HCT116 (cell line): Measurements from ENCODE around the gene VEGFA.

ENCODE experiments used
- EZH2phosphoT487 ChIP-seq: fragments of 200-600 bp; IDR thresholded peaks from 2 replicates; pipeline ENCODE4 v1.6.1; 2018; ENCODE audit warnings: antibody characterized with exemption, borderline replicate concordance
- YY1 ChIP-seq: IDR thresholded peaks from 2 replicates; pipeline ENCODE4 v1.6.1; 2011; ENCODE audit warnings: low read length, low read depth, moderate library complexity, mild to moderate bottlenecking; ENCODE audit not compliant: insufficient replicate concordance; ENCODE audit errors: extremely low read depth
- TF ChIP-seq, protein P1 (sequence below), 3 experiments: fragments of 200-600 bp in 1 of 3; sonication (generic) in 1 of 3; IDR thresholded peaks in 2 of 3; conservative IDR thresholded peaks in 1 of 3; 2 replicates each; pipeline ENCODE4 v1.5.1; 2012 to 2017; ENCODE audit warnings: low read depth in 2 of 3, low read length in 2 of 3, antibody characterized with exemption in 1 of 3, borderline replicate concordance in 1 of 3, control low read depth in 1 of 3, mild to moderate bottlenecking in 1 of 3, mixed read lengths in 1 of 3, mixed run types in 1 of 3, moderate library complexity in 1 of 3; ENCODE audit not compliant: insufficient read depth in 1 of 3

GRCh38 chr6:43738877-43739641, 31.0 kb upstream of the VEGFA start:
- TF ChIP-seq YY1 (no peak), EZH2phosphoT487 (no peak)
- TF ChIP-seq, protein P1, sequence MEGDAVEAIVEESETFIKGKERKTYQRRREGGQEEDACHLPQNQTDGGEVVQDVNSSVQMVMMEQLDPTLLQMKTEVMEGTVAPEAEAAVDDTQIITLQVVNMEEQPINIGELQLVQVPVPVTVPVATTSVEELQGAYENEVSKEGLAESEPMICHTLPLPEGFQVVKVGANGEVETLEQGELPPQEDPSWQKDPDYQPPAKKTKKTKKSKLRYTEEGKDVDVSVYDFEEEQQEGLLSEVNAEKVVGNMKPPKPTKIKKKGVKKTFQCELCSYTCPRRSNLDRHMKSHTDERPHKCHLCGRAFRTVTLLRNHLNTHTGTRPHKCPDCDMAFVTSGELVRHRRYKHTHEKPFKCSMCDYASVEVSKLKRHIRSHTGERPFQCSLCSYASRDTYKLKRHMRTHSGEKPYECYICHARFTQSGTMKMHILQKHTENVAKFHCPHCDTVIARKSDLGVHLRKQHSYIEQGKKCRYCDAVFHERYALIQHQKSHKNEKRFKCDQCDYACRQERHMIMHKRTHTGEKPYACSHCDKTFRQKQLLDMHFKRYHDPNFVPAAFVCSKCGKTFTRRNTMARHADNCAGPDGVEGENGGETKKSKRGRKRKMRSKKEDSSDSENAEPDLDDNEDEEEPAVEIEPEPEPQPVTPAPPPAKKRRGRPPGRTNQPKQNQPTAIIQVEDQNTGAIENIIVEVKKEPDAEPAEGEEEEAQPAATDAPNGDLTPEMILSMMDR (IDR thresholded peaks at IDR 0.05 in 2 of 3, conservative IDR thresholded peaks at IDR 0.05 in 1 of 3; ENCODE audit: borderline replicate concordance in 1 of 3, insufficient read depth in 1 of 3, low read depth in 2 of 3, low read length in 2 of 3) = no peak
